GM19035 (cell line): ENCODE results near the gene ERICH3.
A peak's percentile ranks its signal among the peaks of the same experiment; 100 is the strongest.
"Not testable (repeated sequence)": the region's sequence is repeated elsewhere in the genome, so short reads cannot be mapped to it uniquely, and the experiment has no call there.

Source experiments
- ATAC-seq: cut with Tn5 transposase; IDR thresholded peaks from one replicate; pipeline ENCODE4 v1.9.1; 2021; ENCODE audit not compliant: unreplicated experiment

Gene ERICH3

GRCh38 chr1:74681449-74681848 lies 7.9 kb upstream of the ERICH3 start:
- ATAC-seq: peak; percentile 87

GRCh38 chr1:74681001-74681400 lies 7.4 kb upstream of the ERICH3 start:
- ATAC-seq: peak; percentile 35

- ATAC-seq: no peak
Measured at GRCh38 chr1:74679811-74680210, 6.2 kb upstream of the ERICH3 start.

- ATAC-seq: no peak
Measured at GRCh38 chr1:74677926-74678325, 4.3 kb upstream of the ERICH3 start.

GRCh38 chr1:74674278-74675048 lies 871 bp upstream of the ERICH3 start:
- ATAC-seq: no peak

GRCh38 chr1:74670866-74671265 lies 2.7 kb downstream of the ERICH3 start:
- ATAC-seq: not testable (repeated sequence)

GRCh38 chr1:74654708-74655107 lies 18.9 kb downstream of the ERICH3 start:
- ATAC-seq: no peak

- ATAC-seq: peak; percentile 97
Measured at GRCh38 chr1:74652711-74653139, 20.9 kb downstream of the ERICH3 start.

- ATAC-seq: no peak
Measured at GRCh38 chr1:74650561-74650960, 23.0 kb downstream of the ERICH3 start.

GRCh38 chr1:74641876-74642275 lies 31.7 kb downstream of the ERICH3 start:
- ATAC-seq: no peak

GRCh38 chr1:74641161-74641560 lies 32.4 kb downstream of the ERICH3 start:
- ATAC-seq: no peak

GRCh38 chr1:74637296-74637695 lies 36.3 kb downstream of the ERICH3 start:
- ATAC-seq: no peak

- no peak for ATAC-seq
Measured at GRCh38 chr1:74629283-74629682, 44.3 kb downstream of the ERICH3 start.

GRCh38 chr1:74623716-74624115 lies 49.9 kb downstream of the ERICH3 start:
- no peak for ATAC-seq

- ATAC-seq: no peak
Measured at GRCh38 chr1:74620242-74620641, 53.4 kb downstream of the ERICH3 start.

GRCh38 chr1:74618974-74619373 lies 54.6 kb downstream of the ERICH3 start:
- no peak for ATAC-seq

GRCh38 chr1:74613894-74614293 lies 59.7 kb downstream of the ERICH3 start:
- no peak for ATAC-seq

- ATAC-seq: no peak
Measured at GRCh38 chr1:74611887-74612286, 61.7 kb downstream of the ERICH3 start.

GRCh38 chr1:74610961-74611360 lies 62.6 kb downstream of the ERICH3 start:
- no peak for ATAC-seq

- ATAC-seq: no peak
Measured at GRCh38 chr1:74609810-74610371, 63.7 kb downstream of the ERICH3 start.

GRCh38 chr1:74596717-74597116 lies 76.9 kb downstream of the ERICH3 start:
- no peak for ATAC-seq
